Stimulated activated effector memory CD8-positive, alpha-beta T cell treated with anti-CD3 and anti-CD28 coated beads, Interleukin-12 subunit alpha, Interleukin-12 subunit beta, amount 100 ng/mL, for 72 hours (primary cell): ENCODE measurements around the gene PRAC1.
A peak's percentile ranks its signal among the peaks of the same experiment; 100 is the strongest.

ENCODE experiments used
- ATAC-seq: fragments of 150-1000 bp; cut with Tn5 transposase; 2 replicates; pipeline ENCODE4 v1.10.0; 2021
- DNase-seq, 2 donors: peaks; one replicate each; pipeline ENCODE4 v3.0.0; 2021 to 2022; ENCODE audit warnings: low spot score in 2 of 2
- H3K27ac Mint-ChIP-seq: one replicate; pipeline ENCODE4 v1.8.0; 2022; ENCODE audit warnings: mild to moderate bottlenecking, mixed read lengths
- H3K36me3 Mint-ChIP-seq: one replicate; pipeline ENCODE4 v1.8.0; 2022; ENCODE audit warnings: mild to moderate bottlenecking, mixed read lengths
- H3K4me1 Mint-ChIP-seq: one replicate; pipeline ENCODE4 v1.8.0; 2022; ENCODE audit warnings: mixed read lengths
- H3K4me3 Mint-ChIP-seq: one replicate; pipeline ENCODE4 v1.8.0; 2022; ENCODE audit warnings: mild to moderate bottlenecking, mixed read lengths
- H3K9me3 Mint-ChIP-seq: one replicate; pipeline ENCODE4 v1.8.0; 2022; ENCODE audit warnings: mixed read lengths

Gene PRAC1

GRCh38 chr17:48722201-48722907, at the start of gene PRAC1:
Gene PRAC1 (minus strand): TSS chr17:48722518. CDS start chr17:48722392, 126 bp downstream.
- no peak for DNase-seq
- no peak within 1 kb of the TSS for H3K27ac Mint-ChIP-seq
- H3K4me1 Mint-ChIP-seq, result peaks cover 33% of the 10 kb centered on the region
- no peaks in the 10 kb centered on the region for H3K9me3 Mint-ChIP-seq
- H3K4me3 Mint-ChIP-seq, result peak within 1 kb of the TSS; percentile 59
- no peak for ATAC-seq
- peaks cover 13% of the 10 kb centered on the region for H3K36me3 Mint-ChIP-seq

- H3K4me3 Mint-ChIP-seq, result no peak overlapping the region
- DNase-seq (no peak), ATAC-seq (no peak)
- H3K9me3 Mint-ChIP-seq, result no peaks in the 10 kb centered on the region
- H3K36me3 Mint-ChIP-seq, result no peaks in the 10 kb centered on the region
- H3K27ac Mint-ChIP-seq, result no peak overlapping the region
- H3K4me1 Mint-ChIP-seq, result no peaks in the 10 kb centered on the region
Measured at GRCh38 chr17:48770954-48771353, 48.6 kb upstream of the PRAC1 start.

- Mint-ChIP-seq H3K36me3 (no peaks in the 10 kb centered on the region), H3K4me3 (no peak overlapping the region), H3K9me3 (no peaks in the 10 kb centered on the region), H3K4me1 (no peaks in the 10 kb centered on the region), H3K27ac (no peak overlapping the region)
- no peak for DNase-seq
- no peak for ATAC-seq
Measured at GRCh38 chr17:48769009-48769675, 46.8 kb upstream of the PRAC1 start.

- no peaks in the 10 kb centered on the region for H3K36me3 Mint-ChIP-seq
- H3K9me3 Mint-ChIP-seq, result no peaks in the 10 kb centered on the region
- H3K27ac Mint-ChIP-seq, result no peak overlapping the region
- DNase-seq, result no peak
- no peaks in the 10 kb centered on the region for H3K4me1 Mint-ChIP-seq
- no peak overlapping the region for H3K4me3 Mint-ChIP-seq
- ATAC-seq, result no peak
Measured at GRCh38 chr17:48767263-48767774, 45.0 kb upstream of the PRAC1 start.

GRCh38 chr17:48761114-48761513, 38.8 kb upstream of the PRAC1 start:
- Mint-ChIP-seq H3K4me1 (no peaks in the 10 kb centered on the region), H3K36me3 (no peaks in the 10 kb centered on the region), H3K4me3 (no peak overlapping the region), H3K27ac (no peak overlapping the region), H3K9me3 (no peaks in the 10 kb centered on the region)
- ATAC-seq (no peak), DNase-seq (no peak)

GRCh38 chr17:48760411-48760810, 38.1 kb upstream of the PRAC1 start:
- no peak overlapping the region for H3K4me3 Mint-ChIP-seq
- H3K9me3 Mint-ChIP-seq, result no peaks in the 10 kb centered on the region
- no peaks in the 10 kb centered on the region for H3K4me1 Mint-ChIP-seq
- H3K27ac Mint-ChIP-seq, result no peak overlapping the region
- ATAC-seq (no peak), DNase-seq (no peak)
- no peaks in the 10 kb centered on the region for H3K36me3 Mint-ChIP-seq

GRCh38 chr17:48759288-48759687, 37.0 kb upstream of the PRAC1 start:
- ATAC-seq (no peak), DNase-seq (no peak)
- Mint-ChIP-seq H3K4me1 (peaks cover 5% of the 10 kb centered on the region), H3K36me3 (no peaks in the 10 kb centered on the region), H3K27ac (no peak overlapping the region), H3K9me3 (no peaks in the 10 kb centered on the region), H3K4me3 (no peak overlapping the region)

GRCh38 chr17:48757524-48757961, 35.2 kb upstream of the PRAC1 start:
- no peak for DNase-seq

GRCh38 chr17:48756830-48757251, 34.5 kb upstream of the PRAC1 start:
- H3K27ac Mint-ChIP-seq, result no peak overlapping the region

More at GRCh38 chr17:48757524-48757961, 35.2 kb upstream of the PRAC1 start:
- Mint-ChIP-seq H3K4me1 (peaks cover 20% of the 10 kb centered on the region), H3K36me3 (no peaks in the 10 kb centered on the region), H3K4me3 (no peak overlapping the region), H3K9me3 (no peaks in the 10 kb centered on the region), H3K27ac (no peak overlapping the region)
- no peak for ATAC-seq

GRCh38 chr17:48755356-48755755, 33.0 kb upstream of the PRAC1 start:
- no peak for ATAC-seq
- Mint-ChIP-seq H3K27ac (no peak overlapping the region), H3K4me3 (no peak overlapping the region), H3K36me3 (no peaks in the 10 kb centered on the region), H3K9me3 (no peaks in the 10 kb centered on the region), H3K4me1 (peaks cover 29% of the 10 kb centered on the region)
- no peak for DNase-seq

More at GRCh38 chr17:48756830-48757251, 34.5 kb upstream of the PRAC1 start:
- Mint-ChIP-seq H3K4me1 (peaks cover 26% of the 10 kb centered on the region), H3K9me3 (no peaks in the 10 kb centered on the region), H3K4me3 (no peak overlapping the region), H3K36me3 (no peaks in the 10 kb centered on the region)
- no peak for DNase-seq
- ATAC-seq, result no peak

GRCh38 chr17:48754500-48755261, 32.4 kb upstream of the PRAC1 start:
- DNase-seq, result no peak
- H3K4me1 Mint-ChIP-seq, result peaks cover 29% of the 10 kb centered on the region

GRCh38 chr17:48753794-48754499, 31.6 kb upstream of the PRAC1 start:
- Mint-ChIP-seq H3K9me3 (no peaks in the 10 kb centered on the region), H3K36me3 (peaks cover 5% of the 10 kb centered on the region), H3K27ac (no peak overlapping the region), H3K4me1 (peaks cover 29% of the 10 kb centered on the region), H3K4me3 (no peak overlapping the region)
- ATAC-seq (no peak), DNase-seq (no peak)

More at GRCh38 chr17:48754500-48755261, 32.4 kb upstream of the PRAC1 start:
- no peaks in the 10 kb centered on the region for H3K36me3 Mint-ChIP-seq
- H3K9me3 Mint-ChIP-seq, result no peaks in the 10 kb centered on the region
- ATAC-seq, result no peak
- no peak overlapping the region for H3K27ac Mint-ChIP-seq
- no peak overlapping the region for H3K4me3 Mint-ChIP-seq

- DNase-seq, result no peak
- peaks cover 5% of the 10 kb centered on the region for H3K36me3 Mint-ChIP-seq
- no peak overlapping the region for H3K4me3 Mint-ChIP-seq
- no peak for ATAC-seq
- no peak overlapping the region for H3K27ac Mint-ChIP-seq
- H3K9me3 Mint-ChIP-seq, result no peaks in the 10 kb centered on the region
- H3K4me1 Mint-ChIP-seq, result peaks cover 29% of the 10 kb centered on the region
Measured at GRCh38 chr17:48752399-48753288, 30.3 kb upstream of the PRAC1 start.

GRCh38 chr17:48751733-48752398, 29.5 kb upstream of the PRAC1 start:
- no peak overlapping the region for H3K27ac Mint-ChIP-seq
- no peaks in the 10 kb centered on the region for H3K9me3 Mint-ChIP-seq
- no peak overlapping the region for H3K4me3 Mint-ChIP-seq
- no peak for DNase-seq
- ATAC-seq, result no peak
- peaks cover 5% of the 10 kb centered on the region for H3K36me3 Mint-ChIP-seq
- H3K4me1 Mint-ChIP-seq, result peaks cover 33% of the 10 kb centered on the region
